Subcutaneous abdominal adipose tissue (tissue), 5 donors: ENCODE data around the gene PALD1.
A peak's percentile ranks its signal among the peaks of the same experiment; 100 is the strongest.

Experiments
- H3K27ac ChIP-seq: one replicate; pipeline ENCODE4 v1.7.0; 2013; ENCODE audit warnings: low read depth, mild to moderate bottlenecking, inconsistent platforms, low read length, moderate library complexity
- H3K27me3 ChIP-seq, 5 donors: one replicate each; pipeline ENCODE4 v1.7.0; 2013; ENCODE audit warnings: low read length in 5 of 5, inconsistent platforms in 1 of 5; ENCODE audit not compliant: control insufficient read depth in 5 of 5, insufficient read depth in 4 of 5
- H3K36me3 ChIP-seq, 5 donors: one replicate each; pipeline ENCODE4 v1.7.0; 2013; ENCODE audit warnings: low read length in 5 of 5; ENCODE audit not compliant: control insufficient read depth in 5 of 5, insufficient read depth in 5 of 5
- H3K4me1 ChIP-seq, 5 donors: one replicate each; pipeline ENCODE4 v1.7.0; 2013; ENCODE audit warnings: low read length in 5 of 5, mild to moderate bottlenecking in 3 of 5, moderate library complexity in 1 of 5; ENCODE audit not compliant: control insufficient read depth in 5 of 5, insufficient read depth in 5 of 5
- H3K4me3 ChIP-seq, 5 donors: one replicate each; pipeline ENCODE4 v1.7.0; 2013; ENCODE audit warnings: low read length in 5 of 5, low read depth in 1 of 5
- H3K9ac ChIP-seq, 5 donors: one replicate each; pipeline ENCODE4 v1.7.0; 2013; ENCODE audit warnings: low read length in 5 of 5, mild to moderate bottlenecking in 4 of 5, moderate library complexity in 3 of 5
- H3K9me3 ChIP-seq, 5 donors: one replicate each; pipeline ENCODE4 v1.7.0; 2013; ENCODE audit warnings: low read length in 5 of 5; ENCODE audit not compliant: control insufficient read depth in 5 of 5
- donor health status: healthy.
- donor health status: healthy.
- donor health status: healthy.
- donor health status: healthy.
- donor health status: healthy.

Gene PALD1

DNA sequence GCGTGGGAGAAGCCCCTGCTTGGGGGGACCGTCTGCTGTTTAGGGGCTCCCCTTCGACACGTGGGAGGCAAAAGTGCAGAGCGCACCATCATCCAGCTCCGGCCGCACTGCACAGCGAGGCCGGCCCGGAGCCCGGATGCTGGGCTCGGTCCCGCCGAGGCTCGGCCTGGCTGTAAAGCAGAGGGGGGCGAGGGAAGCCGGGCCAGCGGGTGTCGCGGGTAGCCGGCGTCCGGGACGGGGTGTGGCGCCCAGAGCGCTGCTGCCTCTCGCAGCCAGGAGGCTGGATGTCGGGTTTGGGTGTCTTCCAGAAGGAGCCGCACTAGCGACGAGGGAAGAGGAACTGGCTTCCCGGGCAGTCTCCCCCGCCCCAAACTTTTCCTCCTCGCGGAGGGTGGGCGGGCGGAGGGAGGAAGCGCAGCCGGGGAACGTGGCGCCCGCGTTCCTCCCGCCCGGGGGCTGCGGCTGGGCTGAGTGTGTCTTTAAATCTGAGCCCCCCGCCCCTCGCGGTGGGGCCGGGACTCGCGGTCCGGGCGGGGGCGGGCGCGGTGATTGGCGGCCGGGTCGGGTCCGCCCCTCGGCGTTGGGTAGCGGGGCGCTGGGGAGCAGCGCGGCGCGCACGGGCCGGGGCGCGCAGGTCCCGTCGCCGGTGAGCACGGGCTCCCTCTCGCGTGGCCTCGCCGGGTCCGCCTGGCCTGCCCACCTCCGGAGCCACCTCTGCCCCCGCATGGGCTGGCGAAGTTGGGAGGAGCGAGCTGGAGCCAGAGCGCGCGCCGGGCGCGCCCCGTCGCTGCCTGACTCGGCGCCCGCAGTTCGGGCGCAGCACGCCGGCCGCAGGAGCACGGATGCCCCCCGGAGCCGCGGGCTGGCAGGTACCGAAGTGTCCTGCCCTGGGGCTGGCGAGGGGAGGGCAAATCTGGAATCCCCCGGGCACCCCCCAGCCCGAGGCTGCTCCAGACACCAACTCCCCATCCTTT is at the start of gene PALD1:
TSS of gene PALD1 (plus strand) at position 577 of the 974 bp plus-strand sequence. CDS start 47,185 bp downstream, outside the sequence.
- Histone ChIP-seq H3K36me3 (no peaks in the 10 kb centered on the region), H3K27me3 (peaks cover 0 to 8% (median 4%) of the 10 kb centered on the region in 5 donors), H3K4me3 (peak within 1 kb of the TSS; percentile 32 to 70 (median 58)), H3K4me1 (peaks cover 5 to 61% (median 47%) of the 10 kb centered on the region in 5 donors), H3K9me3 (no peaks in the 10 kb centered on the region), H3K27ac (no peak within 1 kb of the TSS), H3K9ac (peak within 1 kb of the TSS in 3 of 5 donors; percentile 19 to 76 (median 62))

GRCh38 chr10:70430493-70431445 is 47.8 kb upstream of the PALD1 start:
- no peaks in the 10 kb centered on the region for H3K9me3 ChIP-seq
- H3K27me3 ChIP-seq: no peaks in the 10 kb centered on the region
- peaks cover 5 to 45% (median 41%) of the 10 kb centered on the region in 5 donors for H3K4me1 ChIP-seq
- H3K4me3 ChIP-seq: peak overlapping the region in 2 of 5 donors; percentile 4 to 49
- H3K36me3 ChIP-seq: peaks cover 11 to 53% (median 44%) of the 10 kb centered on the region in 5 donors
- H3K9ac ChIP-seq: peak overlapping the region in 2 of 5 donors; percentile 43 to 45
- peak overlapping the region; percentile 79 for H3K27ac ChIP-seq

DNA sequence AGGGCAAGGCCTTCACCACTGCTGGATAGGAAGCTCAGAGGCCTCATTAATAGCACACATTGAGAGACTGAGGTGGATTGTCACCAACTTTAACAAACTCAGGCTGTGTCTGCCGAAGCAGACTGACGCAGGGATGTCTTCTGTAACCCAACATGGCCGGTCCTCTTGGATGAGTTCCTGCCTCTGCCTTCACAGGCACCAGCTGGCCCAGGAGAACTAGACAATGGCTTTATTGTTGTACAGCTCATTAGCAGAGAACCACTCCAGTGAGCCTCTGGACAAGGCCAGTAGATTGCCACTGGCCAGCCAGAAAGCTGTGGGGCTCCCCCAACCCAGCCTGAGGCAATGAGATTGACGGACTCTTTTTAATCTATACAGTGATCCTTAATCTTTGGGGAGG is 46.5 kb upstream of the PALD1 start:
- Histone ChIP-seq H3K36me3 (peaks cover 3 to 40% (median 34%) of the 10 kb centered on the region in 5 donors), H3K27me3 (no peaks in the 10 kb centered on the region), H3K4me1 (peaks cover 5 to 45% (median 41%) of the 10 kb centered on the region in 5 donors), H3K9ac (no peak overlapping the region), H3K27ac (peak overlapping the region; percentile 79), H3K4me3 (peak overlapping the region in 1 of 5 donors; percentile 43), H3K9me3 (no peaks in the 10 kb centered on the region)

DNA sequence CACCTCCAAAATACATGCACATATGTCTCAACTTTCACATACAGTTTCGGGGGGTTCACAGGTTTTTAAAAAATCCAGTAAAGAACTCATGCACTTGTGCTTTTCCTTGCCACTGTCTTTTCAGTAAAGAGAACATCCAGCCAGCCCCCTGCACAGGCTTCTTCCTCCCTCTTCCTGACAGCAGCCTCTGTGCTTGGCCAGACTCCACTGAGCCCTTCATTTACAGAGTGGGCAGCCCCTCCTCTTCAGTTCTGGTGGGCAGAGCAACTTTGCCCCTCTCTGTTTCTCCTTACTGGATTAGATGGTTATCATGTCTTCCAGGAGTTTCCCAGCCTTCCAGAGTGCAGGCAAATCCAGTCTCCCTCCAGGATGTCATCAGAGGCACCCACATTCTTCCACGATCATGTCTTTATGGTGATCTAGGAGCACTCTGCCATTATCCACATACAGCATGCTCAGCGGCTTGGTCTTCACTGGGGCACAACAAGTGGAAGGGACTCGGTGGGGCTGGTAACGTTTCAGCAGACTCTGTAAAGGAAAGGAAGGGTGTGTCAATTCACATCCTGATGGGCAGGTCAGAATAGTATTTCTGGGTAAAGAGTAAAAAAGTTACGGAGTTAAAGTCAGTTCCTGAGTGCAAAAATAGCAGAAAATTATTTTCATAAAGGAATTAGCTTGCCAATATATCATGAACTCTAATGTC is 45.9 kb upstream of the PALD1 start:
- Histone ChIP-seq H3K27me3 (no peaks in the 10 kb centered on the region), H3K4me1 (peaks cover 5 to 45% (median 41%) of the 10 kb centered on the region in 5 donors), H3K9me3 (no peaks in the 10 kb centered on the region), H3K36me3 (peaks cover 0 to 34% (median 27%) of the 10 kb centered on the region in 5 donors), H3K27ac (peak overlapping the region; percentile 79), H3K4me3 (peak overlapping the region in 2 of 5 donors; percentile 43 to 46), H3K9ac (peak overlapping the region in 2 of 5 donors; percentile 42 to 43)

DNA sequence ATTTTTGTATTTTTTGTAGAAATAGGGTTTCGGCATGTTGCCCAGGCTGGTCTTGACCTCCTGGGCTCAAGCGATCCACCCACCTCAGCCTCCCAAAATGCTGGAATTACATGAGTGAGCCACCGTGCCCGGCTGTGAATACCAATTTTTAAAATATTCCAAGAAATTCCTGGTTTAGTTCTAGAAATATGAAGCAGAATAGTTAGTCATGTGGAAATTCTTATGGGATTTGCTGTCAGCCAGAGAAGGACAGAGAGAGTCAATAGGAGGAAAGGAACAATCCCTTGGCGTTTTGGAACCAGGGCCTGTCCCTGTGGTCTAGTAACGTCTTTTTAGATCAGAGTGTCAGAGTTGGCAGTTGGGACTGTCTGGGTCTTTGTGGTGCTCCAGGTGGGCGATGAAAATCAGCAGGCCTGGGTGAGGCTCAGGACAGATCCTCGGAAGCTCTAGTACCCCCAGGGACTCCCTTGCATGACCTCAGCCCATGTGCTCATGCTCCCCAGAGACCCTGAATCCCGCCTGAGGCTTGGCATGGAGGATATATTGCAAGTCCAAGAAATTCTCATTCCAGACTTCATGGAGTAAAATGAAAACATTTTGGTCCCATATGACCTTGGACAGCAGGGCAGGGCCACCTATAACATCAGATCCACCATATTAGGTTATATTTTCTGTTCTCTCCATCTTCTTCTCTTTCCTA is 44.8 kb upstream of the PALD1 start:
- H3K9me3 ChIP-seq: no peaks in the 10 kb centered on the region
- peaks cover 5 to 45% (median 41%) of the 10 kb centered on the region in 5 donors for H3K4me1 ChIP-seq
- H3K9ac ChIP-seq: peak overlapping the region in 3 of 5 donors; percentile 7 to 54 (median 39)
- no peaks in the 10 kb centered on the region for H3K27me3 ChIP-seq
- H3K4me3 ChIP-seq: peak overlapping the region in 1 of 5 donors; percentile 23
- H3K27ac ChIP-seq: peak overlapping the region; percentile 79
- peaks cover 0 to 23% (median 18%) of the 10 kb centered on the region in 5 donors for H3K36me3 ChIP-seq

- H3K4me3 ChIP-seq: no peak overlapping the region
- H3K27me3 ChIP-seq: peaks cover 1 to 9% (median 5%) of the 10 kb centered on the region in 5 donors
- H3K36me3 ChIP-seq: peaks cover 0 to 12% (median 6%) of the 10 kb centered on the region in 5 donors
- H3K9ac ChIP-seq: no peak overlapping the region
- no peak overlapping the region for H3K27ac ChIP-seq
- H3K9me3 ChIP-seq: no peaks in the 10 kb centered on the region
- peaks cover 2 to 41% (median 38%) of the 10 kb centered on the region in 5 donors for H3K4me1 ChIP-seq
Observed at GRCh38 chr10:70435241-70436085, 43.1 kb upstream of the PALD1 start.

- Histone ChIP-seq H3K36me3 (peaks cover 0 to 11% (median 4%) of the 10 kb centered on the region in 5 donors), H3K9me3 (no peaks in the 10 kb centered on the region), H3K27me3 (peaks cover 24 to 30% (median 27%) of the 10 kb centered on the region in 5 donors), H3K27ac (no peak overlapping the region), H3K4me1 (peaks cover 0 to 34% (median 32%) of the 10 kb centered on the region in 5 donors), H3K9ac (no peak overlapping the region), H3K4me3 (no peak overlapping the region)
Observed at GRCh38 chr10:70437721-70438120, 40.8 kb upstream of the PALD1 start.
